NCI-H128 (cell line): ENCODE measurements around the gene P4HB.

Experiments
- DNase-seq: peaks from one replicate; lab custom pipeline; 2025; ENCODE audit not compliant: unreplicated experiment; lab: John Stamatoyannopoulos, UW

P4HB gene

GRCh38 chr17:81813371-81813684, 47.0 kb downstream of the P4HB start:
- no peak for DNase-seq

DNA sequence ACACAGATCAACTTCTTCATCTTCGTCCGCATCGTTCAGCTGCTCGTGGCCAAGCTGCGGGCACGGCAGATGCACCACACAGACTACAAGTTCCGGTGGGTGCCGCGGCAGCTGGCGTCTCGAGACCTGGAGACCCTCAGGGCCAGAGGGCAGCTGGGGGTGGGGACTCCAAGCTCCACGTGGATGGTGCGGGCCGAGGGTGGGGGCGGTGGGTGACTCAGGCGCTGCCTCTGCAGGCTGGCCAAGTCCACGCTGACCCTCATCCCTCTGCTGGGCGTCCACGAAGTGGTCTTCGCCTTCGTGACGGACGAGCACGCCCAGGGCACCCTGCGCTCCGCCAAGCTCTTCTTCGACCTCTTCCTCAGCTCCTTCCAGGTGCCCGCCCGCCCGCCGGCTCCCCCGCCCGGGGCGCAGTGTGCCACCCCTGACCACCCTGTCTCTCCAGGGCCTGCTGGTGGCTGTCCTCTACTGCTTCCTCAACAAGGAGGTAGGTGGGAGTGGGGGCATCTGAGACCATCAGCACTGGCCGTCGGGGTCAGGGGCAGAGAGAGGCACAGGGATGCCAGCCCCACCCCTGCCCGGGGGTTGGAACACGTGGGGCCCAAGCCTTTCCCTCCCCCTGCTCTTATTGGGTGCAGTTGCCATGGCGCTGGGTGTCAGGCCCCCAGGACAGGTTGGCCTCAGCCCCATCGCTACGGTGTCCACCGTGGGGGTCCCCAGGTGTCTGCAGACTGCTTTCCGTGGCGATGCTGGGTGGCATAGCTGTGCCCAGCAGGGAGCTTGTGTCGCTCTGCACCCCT, 47.6 kb downstream of the P4HB start:
- DNase-seq = no peak

DNA sequence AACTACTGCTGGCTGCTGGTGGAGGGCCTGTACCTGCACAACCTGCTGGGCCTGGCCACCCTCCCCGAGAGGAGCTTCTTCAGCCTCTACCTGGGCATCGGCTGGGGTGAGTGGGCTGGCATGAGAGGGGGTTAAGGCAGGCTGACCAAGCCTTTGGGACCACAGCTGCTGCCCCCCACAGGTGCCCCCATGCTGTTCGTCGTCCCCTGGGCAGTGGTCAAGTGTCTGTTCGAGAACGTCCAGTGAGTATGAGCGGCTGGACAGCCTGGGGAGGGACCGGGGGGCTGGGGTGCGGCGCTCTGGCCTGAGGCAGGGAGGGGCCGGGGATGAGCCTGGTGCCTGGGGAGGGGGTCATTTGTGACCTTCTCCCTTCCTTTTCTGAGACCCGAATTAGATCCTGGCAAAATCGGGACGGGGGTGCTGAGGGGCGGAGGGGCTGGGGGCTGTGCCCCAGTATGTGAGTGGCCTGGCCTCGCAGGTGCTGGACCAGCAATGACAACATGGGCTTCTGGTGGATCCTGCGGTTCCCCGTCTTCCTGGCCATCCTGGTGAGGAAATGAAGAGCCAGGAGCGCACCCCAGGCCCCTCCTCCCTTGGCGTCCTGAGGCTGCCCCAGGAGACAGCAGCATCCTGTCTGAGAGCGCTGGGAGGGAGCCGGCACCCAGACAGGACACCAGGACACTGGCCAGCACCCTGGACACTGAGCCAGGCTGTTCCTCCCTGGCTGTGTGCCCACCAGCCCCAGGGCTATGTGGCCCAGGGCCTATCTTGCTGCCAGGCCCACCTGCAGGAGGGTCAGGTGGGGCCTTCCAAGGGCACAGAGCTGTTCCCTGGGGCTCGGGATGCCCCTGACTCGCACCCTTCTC, 48.4 kb downstream of the P4HB start:
- no peak for DNase-seq

- DNase-seq = no peak
These were observed 49.2 kb downstream of the P4HB start for GRCh38 chr17:81810892-81811704.

DNA sequence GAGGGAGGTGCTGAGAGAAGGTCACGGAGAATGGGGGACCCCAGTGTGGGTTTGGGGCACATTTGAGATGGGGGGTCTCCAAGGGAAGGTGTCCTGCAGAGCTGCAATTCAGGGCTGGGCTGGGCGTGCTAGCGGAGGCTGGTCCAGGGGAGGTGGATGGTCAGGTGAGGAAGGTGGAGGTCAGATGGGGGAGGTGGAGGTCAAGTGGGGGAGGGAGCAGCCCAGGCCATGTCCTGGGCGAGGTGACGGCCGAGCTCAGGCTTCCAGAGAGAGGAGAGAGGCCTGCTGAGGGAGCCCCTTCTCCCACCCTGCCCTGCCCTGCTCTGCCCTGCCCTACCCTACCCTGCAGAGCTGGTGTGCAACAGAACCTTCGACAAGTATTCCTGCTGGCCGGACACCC, 49.9 kb downstream of the P4HB start:
- DNase-seq = no peak

DNA sequence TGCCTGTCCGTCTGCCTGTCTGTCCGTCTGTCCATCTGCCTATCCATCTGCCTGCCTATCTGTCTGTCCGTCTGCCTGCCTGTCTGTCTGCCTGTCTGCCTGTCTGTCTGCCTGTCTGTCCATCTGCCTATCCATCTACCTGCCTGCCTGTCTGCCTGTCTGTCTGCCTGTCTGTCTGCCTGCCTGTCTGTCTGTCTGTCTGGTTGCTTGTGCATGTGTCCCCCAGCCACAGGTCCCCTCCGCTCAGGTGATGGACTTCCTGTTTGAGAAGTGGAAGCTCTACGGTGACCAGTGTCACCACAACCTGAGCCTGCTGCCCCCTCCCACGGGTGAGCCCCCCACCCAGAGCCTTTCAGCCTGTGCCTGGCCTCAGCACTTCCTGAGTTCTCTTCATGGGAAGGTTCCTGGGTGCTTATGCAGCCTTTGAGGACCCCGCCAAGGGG, 50.8 kb downstream of the P4HB start:
- no peak for DNase-seq

DNA sequence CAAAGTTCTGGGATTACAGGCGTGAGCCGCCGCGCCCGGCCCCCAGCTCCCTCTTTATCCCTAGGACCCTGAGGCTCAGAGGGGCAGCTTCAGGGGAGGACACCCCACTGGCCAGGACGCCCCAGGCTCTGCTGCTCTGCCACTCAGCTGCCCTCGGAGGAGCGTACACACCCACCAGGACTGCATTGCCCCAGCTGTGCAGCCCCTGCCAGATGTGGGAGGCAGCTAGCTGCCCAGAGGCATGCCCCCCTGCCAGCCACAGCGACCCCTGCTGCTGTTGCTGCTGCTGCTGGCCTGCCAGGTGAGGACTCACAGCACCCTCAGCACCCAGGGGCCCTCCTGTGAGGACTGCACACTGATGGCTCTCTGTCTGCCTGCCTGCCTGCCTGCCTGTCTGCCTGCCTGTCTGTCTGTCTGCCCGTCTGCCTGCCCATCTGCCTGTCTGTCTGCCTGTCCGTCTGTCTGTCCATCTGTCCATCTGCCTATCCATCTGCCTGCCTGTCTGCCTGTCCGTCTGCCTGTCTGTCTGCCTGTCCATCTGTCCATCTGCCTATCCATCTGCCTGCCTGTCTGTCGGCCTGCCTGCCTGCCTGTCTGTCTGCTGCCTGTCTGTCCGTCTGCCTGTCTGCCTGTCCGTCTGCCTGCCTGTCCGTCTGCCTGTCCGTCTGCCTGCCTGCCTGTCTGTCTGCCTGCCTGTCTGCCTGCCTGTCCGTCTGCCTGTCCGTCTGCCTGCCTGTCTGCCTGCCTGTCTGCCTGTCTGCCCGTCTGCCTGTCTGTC, 51.4 kb downstream of the P4HB start:
- DNase-seq = no peak

- no peak for DNase-seq
These were observed 52.5 kb downstream of the P4HB start for GRCh38 chr17:81807839-81808238.

DNA sequence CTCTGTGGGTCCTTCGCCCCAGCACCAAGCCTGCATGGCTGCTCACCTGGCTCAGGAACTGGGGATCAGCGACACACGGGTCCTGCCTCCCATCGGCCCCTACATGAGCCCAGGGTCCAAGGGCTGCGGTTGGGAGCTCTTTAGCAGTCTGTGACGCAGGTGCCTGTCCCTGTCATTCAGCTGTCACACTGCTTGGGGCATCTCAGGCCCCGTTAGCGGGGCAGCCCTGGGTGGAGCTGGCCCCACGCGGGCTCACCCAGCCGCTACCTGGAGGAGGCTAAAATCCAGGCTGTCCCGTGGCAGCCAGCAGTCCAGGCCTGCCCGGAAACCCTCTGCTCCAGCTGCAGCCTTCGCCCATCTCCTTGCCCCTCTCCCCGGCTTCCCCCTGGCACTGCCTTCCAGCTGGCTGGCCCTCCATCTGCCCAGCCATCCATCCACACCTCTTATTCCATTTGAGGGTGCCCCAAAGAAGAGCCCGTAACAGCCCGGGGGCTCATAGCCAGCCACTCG, 53.1 kb downstream of the P4HB start:
- DNase-seq = no peak

GRCh38 chr17:81806461-81807209, 53.7 kb downstream of the P4HB start:
- DNase-seq = no peak

DNA sequence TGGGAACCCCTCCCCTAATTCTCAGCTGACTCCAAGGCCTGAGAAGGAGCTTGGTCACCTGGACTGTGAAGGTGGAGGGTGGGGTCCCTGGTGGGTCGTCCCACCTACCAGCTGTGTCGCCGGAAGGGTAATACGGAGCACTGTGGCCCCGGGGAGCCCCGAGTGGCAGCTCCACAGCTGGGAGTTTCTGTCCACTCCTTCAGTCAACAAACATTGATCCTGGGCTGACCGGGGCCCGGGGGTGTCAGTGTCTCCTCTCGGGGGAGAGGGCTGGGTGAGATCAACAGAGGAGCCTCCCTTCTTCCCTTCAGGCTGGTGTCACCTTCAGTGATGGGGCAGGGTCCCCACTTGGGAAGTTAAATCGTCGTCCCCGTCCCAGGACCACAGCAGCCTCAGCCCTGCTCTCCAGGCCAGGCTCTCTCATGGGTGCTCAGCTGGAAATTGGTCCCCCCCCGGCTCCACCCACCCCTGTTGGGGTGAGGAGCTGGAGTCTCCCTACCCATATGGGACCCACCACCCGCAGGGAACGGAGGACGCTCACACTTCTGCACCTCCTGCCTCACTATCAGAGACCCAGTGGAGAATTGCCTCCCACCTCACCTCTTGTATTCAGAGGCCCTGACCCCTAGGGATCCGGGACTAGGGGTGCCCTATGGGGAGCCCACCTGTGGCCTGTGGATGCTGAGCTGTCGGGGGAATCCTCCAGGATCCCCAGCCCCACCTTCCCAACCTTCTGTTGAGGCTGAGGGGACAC, 54.5 kb downstream of the P4HB start:
- DNase-seq = no peak

DNA sequence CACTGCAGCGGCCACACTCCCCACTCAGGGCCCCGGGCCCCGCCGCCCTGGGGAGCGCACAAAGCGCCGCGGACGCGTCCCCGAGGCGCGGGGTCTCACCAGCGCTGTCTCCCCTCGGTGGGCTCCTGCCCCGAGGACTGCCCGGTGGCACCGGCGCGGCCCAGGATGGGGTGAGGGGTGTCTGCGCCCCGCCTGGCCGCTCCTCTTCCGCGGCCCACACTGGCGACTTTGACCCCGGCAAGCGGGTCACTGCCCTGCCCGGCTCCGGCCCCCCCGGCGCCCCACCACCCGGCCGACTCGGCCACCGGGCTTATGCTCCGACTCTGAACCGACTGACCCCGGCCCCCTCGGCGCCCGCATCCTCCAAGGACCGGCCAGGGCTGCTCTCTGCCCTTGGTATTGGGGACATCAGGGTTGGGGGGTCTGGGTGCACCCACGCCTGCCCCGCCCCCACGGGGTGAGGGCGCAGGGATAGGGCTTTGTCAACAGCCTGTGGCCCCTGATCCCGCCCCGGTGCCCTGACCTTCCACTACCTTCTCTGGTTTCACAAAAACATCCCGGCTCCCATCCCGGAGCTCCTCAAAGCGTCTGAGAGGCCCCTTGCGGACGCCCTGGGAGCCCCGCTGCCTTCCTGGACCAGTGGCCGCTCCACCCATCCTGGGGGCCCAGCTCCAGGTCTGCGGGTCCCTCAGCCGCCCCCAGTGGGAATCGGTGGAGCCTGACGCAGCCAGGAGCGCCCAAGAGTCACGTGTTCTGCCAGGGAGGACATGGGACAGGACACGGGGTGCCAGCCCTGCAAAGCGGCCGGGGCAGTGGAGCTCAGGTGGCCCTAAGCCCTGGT, 55.6 kb downstream of the P4HB start:
- no peak for DNase-seq

- no peak for DNase-seq
These were observed 56.4 kb downstream of the P4HB start, which contains the start of gene GCGR for GRCh38 chr17:81803728-81804558. Gene GCGR, plus strand, starts transcription at chr17:81804150. Its CDS starts 4,869 bp downstream, at chr17:81809019.

DNA sequence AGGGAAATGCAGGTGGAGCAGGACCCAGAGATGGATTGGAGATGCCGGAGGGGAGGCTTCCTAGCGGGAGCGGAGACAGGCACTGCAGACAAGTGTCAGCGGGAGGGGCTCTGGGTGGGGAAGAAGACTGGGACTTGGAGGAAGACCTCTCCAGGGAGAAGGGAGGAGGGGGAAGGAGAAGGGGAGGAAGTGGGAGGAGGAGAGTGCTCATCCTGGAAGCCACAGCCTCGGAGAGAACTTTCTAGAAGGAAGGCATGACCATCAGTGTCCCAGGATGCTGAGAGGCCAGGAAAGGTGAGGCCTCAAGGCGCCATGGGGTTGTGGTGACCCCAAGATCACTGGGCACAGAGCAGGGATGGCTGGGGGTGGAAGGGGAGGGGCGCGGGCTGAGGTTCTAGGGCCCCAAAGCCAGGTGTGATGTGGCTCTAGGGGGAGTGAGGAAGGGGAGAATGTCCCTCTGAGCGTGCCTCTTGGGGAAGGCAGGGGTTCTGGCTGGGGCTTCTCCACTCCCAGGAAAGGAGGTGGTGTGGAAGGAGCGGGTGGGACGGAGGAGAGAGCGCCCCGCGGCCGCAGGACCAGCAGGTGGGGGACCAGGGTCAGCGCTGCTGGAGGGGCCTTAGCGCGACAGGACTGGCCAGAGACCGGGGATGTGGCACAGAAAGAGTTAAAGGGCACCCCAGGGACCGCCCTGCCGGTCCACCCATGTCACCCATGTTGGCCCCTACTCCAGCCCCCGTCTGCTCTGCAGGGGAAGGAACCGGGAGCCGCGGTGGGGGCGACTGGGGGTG, 57.3 kb downstream of the P4HB start:
- no peak for DNase-seq

DNA sequence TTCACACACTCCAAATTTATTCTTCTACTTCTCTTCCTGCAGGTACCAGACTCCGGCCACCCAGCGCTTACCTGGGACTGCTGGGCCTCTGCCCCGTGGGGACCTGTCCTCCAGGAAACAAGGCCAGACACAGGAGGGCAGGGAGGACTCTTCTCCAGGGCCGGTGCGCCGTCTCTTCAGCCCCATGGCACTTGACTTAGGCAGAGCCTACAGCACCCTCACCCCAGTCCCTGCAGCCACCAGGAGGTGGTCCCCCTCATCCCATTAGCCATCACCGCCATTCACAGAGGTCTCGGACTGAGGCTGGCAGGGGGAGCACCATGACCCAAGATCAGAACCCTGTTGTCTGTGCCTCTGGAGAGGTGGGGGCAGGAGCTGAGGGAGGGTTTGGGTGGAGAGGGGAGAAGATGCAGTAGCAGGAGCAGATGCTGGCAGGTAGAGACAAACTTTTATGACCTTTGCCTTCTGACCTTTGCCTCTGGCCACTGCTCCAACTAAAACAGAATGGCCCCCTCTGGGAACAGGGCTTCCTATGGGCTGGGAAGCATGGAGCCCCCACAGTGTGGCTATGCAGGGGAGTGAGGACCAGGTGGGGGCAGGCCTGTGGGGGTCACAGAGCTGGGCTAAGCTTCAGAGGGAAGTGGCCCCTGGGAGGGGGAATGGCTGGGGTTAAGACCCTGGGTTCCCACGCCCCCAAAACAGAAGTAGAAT, 58.1 kb downstream of the P4HB start:
- no peak for DNase-seq

GRCh38 chr17:81801327-81801726, 59.0 kb downstream of the P4HB start:
- no peak for DNase-seq
